NCI-H2196 treated with DMSO at 0.1 percent for 48 hours (cell line): ENCODE data around the gene C19orf38.

Source experiments
- DNase-seq: peaks from one replicate; lab custom pipeline; 2025; ENCODE audit not compliant: unreplicated experiment; lab: John Stamatoyannopoulos, UW

C19orf38 gene, protein sequence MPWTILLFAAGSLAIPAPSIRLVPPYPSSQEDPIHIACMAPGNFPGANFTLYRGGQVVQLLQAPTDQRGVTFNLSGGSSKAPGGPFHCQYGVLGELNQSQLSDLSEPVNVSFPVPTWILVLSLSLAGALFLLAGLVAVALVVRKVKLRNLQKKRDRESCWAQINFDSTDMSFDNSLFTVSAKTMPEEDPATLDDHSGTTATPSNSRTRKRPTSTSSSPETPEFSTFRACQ

GRCh38 chr19:10848230-10848856 is at the start of gene C19orf38:
Gene C19orf38 (plus strand): TSS chr19:10848415. CDS start chr19:10848509, 94 bp downstream.
- DNase-seq: no peak

- no peak for DNase-seq
Measured at GRCh38 chr19:10800488-10800887, 47.7 kb upstream of the C19orf38 start.

DNA sequence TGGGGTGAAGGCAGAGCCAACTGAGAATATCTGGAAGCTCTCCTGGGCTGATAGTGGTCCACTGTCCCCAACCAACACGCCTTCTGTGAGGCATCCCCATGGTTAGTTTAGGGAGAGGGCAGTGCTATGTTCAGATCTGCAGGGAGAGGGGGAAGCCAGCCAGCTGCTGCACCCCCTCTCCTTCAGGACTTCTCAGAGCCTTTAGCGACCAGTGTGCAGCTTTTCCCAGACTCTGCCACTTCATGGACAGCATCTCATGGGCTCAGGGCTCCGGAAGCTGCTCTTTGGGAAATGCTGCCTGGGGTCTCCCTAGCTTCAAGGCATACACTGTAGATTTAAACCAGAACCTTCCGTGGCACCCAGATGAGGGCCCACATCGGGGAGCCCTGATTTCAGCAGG is 45.7 kb upstream of the C19orf38 start:
- no peak for DNase-seq

DNA sequence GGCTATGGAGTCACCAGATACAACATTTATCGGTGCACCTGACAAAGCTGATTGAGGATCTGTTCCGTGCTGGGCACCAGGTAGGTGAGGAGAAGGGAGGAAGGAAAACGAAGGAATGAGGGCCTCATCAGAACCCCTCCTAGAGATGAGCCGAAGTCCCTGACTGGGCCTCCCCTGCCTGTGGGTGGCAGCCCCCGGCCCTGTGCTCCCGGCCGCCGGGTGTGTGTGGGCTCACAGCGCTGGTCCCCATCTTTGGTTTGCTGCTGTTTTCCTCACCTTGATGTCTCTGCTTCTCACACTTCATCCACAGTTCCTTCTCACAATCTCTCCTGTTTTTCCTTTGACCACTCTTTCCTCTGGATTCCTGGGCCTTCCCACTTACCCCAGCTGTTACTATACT is 45.0 kb upstream of the C19orf38 start:
- DNase-seq: no peak

- DNase-seq: no peak
Measured at GRCh38 chr19:10805065-10805757, 43.0 kb upstream of the C19orf38 start.

DNA sequence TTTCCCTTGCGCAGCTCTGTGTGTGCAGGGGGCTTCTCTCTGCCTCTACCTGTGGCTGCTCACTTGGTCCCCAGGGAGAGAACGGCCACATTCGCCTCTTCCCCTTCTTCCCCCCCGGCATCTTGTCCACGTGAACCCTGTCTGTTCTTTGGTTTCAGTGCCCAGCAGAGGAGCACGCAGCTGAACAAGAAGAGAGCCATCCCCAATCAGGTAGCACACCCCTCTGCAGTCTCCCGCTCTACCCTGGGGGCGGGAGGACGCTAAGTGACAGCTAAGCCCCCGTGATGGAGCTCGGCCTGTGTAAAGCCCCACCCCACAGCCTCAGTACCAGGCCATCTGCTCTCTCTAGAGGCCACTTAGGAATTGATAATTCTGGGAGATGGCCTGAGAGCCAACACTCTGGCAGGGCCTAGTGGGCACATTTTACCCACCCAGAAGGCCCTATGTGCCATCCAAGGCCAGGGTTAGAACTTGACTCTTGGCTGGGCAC is 42.4 kb upstream of the C19orf38 start:
- DNase-seq: no peak

DNA sequence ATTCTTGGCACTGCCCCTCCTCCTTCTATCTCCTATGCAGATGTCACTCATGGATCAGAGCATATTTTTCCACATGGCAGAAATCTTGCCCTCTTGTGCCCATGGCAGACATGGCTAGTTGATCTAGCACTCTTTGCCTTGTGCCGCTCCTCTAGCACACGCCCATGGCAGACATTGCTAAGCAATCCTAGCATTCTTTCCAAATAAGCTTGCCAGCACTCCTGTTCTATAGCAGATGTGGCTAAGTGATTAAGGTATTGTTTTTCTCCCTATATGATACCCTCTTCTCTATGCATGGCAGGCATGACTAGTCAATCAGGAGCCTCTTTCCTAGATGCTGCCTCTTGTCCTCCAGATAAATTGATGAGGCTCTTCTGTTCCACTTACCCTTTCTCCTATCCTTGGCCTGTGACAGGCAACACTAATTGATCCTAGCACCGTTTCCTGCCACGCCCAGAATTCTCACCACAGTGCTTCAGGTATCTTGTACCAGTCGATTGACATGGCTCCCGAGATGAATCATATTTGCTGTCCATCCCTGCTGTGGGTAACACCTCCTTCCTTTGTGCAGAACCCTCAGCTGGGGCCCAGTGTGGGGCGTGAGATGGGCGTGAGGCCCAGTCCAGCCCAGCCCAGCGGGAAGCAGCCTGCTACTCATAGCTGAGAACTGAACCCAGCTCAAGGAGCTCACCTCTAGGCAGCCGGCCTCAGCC is 39.1 kb upstream of the C19orf38 start:
- no peak for DNase-seq

- DNase-seq: no peak
Measured at GRCh38 chr19:10809651-10810285, 38.4 kb upstream of the C19orf38 start.

GRCh38 chr19:10811391-10812111 is 36.7 kb upstream of the C19orf38 start:
- no peak for DNase-seq

GRCh38 chr19:10812196-10812595 is 36.0 kb upstream of the C19orf38 start:
- no peak for DNase-seq

- no peak for DNase-seq
Measured at GRCh38 chr19:10812902-10813404, 35.3 kb upstream of the C19orf38 start.

- no peak for DNase-seq
Measured at GRCh38 chr19:10815007-10815536, 33.1 kb upstream of the C19orf38 start.

- DNase-seq: no peak
Measured at GRCh38 chr19:10815969-10816644, 32.1 kb upstream of the C19orf38 start.

- DNase-seq: no peak
Measured at GRCh38 chr19:10816691-10817090, 31.5 kb upstream of the C19orf38 start.

DNA sequence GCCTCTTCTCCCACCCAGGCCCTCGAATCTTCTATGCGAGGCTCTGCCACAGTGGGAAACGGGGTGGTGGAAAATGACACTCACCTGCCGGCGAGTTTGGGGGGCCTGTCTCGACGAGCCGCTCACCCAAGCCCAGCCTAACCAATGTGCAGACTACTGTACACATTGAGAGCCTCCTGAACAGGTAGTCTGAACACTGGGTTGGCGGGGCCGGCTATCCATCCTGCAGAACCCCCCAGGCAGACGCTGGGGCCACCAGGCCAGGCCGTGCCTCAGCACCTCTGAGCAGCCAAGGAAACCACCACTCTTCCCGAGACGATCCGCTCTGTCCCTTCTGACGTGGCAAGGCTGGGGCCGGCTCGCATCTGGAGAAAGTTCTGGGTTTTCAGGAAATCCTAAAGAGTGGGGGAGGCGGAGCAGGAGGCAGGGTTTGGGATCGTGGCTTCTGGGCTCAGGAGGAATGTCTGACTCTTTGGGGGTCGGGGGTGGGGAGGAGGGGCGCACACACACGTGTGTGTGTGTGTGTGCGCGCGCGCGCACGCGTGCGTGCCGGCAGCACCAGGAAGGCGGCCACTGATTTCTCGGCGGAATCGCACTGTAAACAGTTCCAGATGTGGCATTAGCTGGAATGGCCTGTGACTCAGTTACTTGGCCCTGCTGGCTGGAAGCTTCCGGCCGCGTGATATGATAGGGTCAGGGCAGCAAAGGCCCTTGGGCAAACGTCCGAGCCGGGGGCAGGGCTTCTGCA is 30.8 kb upstream of the C19orf38 start:
- DNase-seq: no peak

DNA sequence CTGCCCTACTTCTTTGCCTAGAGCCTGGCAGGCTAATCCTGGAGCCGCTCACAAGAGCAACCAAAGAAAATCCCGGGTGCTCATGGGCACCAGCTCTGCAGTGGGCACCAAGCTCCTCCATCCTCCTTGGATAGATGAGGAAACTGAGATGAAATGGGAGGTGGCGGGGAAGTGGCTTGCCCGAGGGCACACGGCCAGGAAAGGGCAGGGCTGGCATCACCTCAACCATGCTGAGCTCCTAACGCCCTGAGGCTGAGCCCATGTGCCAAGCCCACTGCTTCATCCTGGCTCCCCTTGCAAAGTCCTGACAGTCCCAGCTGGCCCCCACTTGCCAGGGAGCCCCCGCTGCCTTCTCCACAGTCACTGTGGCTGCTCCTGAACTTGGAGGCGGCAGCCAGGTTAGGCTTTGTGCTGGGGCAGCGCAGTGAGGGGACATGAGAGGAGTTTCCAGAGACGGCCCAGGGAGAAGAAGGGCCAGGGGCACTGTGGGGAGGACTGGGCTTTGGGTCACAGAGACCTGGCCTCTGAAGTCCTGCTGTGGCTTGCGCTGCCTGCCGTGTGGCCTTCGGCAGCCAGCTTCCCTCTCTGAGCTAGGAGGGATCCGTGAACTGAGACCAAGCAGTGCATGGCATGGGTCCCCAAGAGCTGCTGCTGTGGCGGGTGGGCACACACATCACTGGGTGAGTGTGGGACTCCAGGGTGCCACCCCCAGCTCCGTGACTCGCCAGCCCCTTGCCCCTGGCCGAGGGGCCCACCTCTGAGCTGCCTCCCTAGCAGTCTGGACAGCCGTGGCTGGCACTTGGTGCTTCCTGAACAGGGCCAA is 29.7 kb upstream of the C19orf38 start:
- DNase-seq: no peak

GRCh38 chr19:10819124-10820060 is 28.8 kb upstream of the C19orf38 start:
- no peak for DNase-seq
